H1 (cell line): Measurements from ENCODE around the gene PAAF1. TPM values are rescaled to one million over a fixed set of nuclear protein-coding genes. Genes with fewer than 3 reads are reported as not detected.

Source experiments
- CTCF ChIA-PET: fragments of 300-600 bp; sonication (Branson Sonifier 250); formaldehyde crosslinking; loops from one replicate; lab custom pipeline; 2021; ENCODE audit not compliant: partially characterized antibody; lab: Charles Lee
- POLR2A ChIA-PET: fragments of 300-600 bp; sonication (Branson Sonifier 250); formaldehyde crosslinking; loops from one replicate; lab custom pipeline; 2021; ENCODE audit warnings: inconsistent platforms; ENCODE audit not compliant: partially characterized antibody; lab: Charles Lee
- DNase-seq, 2 experiments: peaks; one replicate each; pipeline versions ENCODE4 v3.0.0 to v3.0.0-alpha.2; 2010 to 2022; ENCODE audit warnings: low spot score in 2 of 2, low read depth in 1 of 2, mixed read lengths in 1 of 2
- FAIRE-seq: peaks from 2 replicates; lab custom pipeline; 2011; peaks lifted over from hg19 to GRCh38; lab: Jason Lieb, UNC
- H2AFZ ChIP-seq: 2 replicates; pipeline ENCODE4 v1.8.1; 2012; ENCODE audit warnings: low read length, inconsistent platforms
- H2AK5ac ChIP-seq: 2 replicates; pipeline ENCODE4 v1.6.1; 2013; ENCODE audit warnings: low read depth, low read length
- H2BK120ac ChIP-seq: replicated peaks from 2 replicates; pipeline ENCODE3; 2013; ENCODE audit warnings: low read depth, low read length, inconsistent platforms
- H2BK12ac ChIP-seq: 2 replicates; pipeline ENCODE4 v1.6.1; 2013; ENCODE audit warnings: low read depth, low read length
- H2BK15ac ChIP-seq: 2 replicates; pipeline ENCODE4 v1.6.1; 2013; ENCODE audit warnings: low read length
- H2BK20ac ChIP-seq: 2 replicates; pipeline ENCODE4 v1.6.1; 2013; ENCODE audit warnings: low read length
- H2BK5ac ChIP-seq: 2 replicates; pipeline ENCODE4 v1.6.1; 2013; ENCODE audit warnings: low read depth, low read length
- H3K14ac ChIP-seq: 2 replicates; pipeline ENCODE4 v1.6.1; 2013; ENCODE audit warnings: inconsistent platforms; ENCODE audit not compliant: insufficient read length
- H3K18ac ChIP-seq: 2 replicates; pipeline ENCODE4 v1.6.1; 2013; ENCODE audit warnings: low read length; ENCODE audit errors: extremely low read depth
- H3K23ac ChIP-seq: 2 replicates; pipeline ENCODE4 v1.6.1; 2013; ENCODE audit warnings: inconsistent platforms; ENCODE audit not compliant: insufficient read length
- H3K23me2 ChIP-seq: 2 replicates; pipeline ENCODE4 v1.6.1; 2013; ENCODE audit warnings: low read depth, low read length
- H3K27ac ChIP-seq: 2 replicates; pipeline ENCODE4 v1.6.1; 2011; ENCODE audit warnings: low read depth, low read length, inconsistent platforms
- H3K27me3 ChIP-seq, 4 experiments: replicated peaks in 1 of 4; 1 replicate in 1 of 4; 2 replicates in 3 of 4; pipeline versions ENCODE4 v1.6.1 to v1.8.1; 2011 to 2013; ENCODE audit warnings: low read length in 3 of 4, mild to moderate bottlenecking in 3 of 4, inconsistent platforms in 2 of 4, mixed read lengths in 2 of 4, moderate library complexity in 1 of 4; ENCODE audit not compliant: control insufficient read depth in 3 of 4, insufficient read depth in 3 of 4; ENCODE audit errors: extremely low read depth in 1 of 4
- H3K36me3 ChIP-seq, 4 experiments: 2 replicates each; pipeline versions ENCODE4 v1.6.1 to v1.8.1; 2011 to 2013; ENCODE audit warnings: mild to moderate bottlenecking in 4 of 4, low read length in 3 of 4, moderate library complexity in 2 of 4, control low read depth in 1 of 4, inconsistent platforms in 1 of 4; ENCODE audit not compliant: insufficient read depth in 4 of 4, control insufficient read depth in 2 of 4
- H3K4ac ChIP-seq: replicated peaks from 2 replicates; pipeline ENCODE3; 2013; ENCODE audit warnings: low read length, low read depth, mixed read lengths, inconsistent platforms; ENCODE audit not compliant: insufficient read length
- H3K4me1 ChIP-seq, 4 experiments: replicated peaks in 1 of 4; 1 replicate in 1 of 4; 2 replicates in 3 of 4; pipeline versions ENCODE4 v1.6.1 to v1.8.1; 2011 to 2013; ENCODE audit warnings: low read length in 3 of 4, inconsistent platforms in 2 of 4, mixed read lengths in 1 of 4; ENCODE audit not compliant: insufficient read depth in 4 of 4, control insufficient read depth in 3 of 4
- H3K4me2 ChIP-seq, 2 experiments: 2 replicates each; pipeline versions ENCODE4 v1.6.1 to v1.8.1; 2011 to 2013; ENCODE audit warnings: low read depth in 2 of 2, low read length in 2 of 2, control low read depth in 1 of 2, inconsistent platforms in 1 of 2, mild to moderate bottlenecking in 1 of 2; ENCODE audit not compliant: insufficient read depth in 1 of 2
- H3K4me3 ChIP-seq, 4 experiments: fragments of 200-600, 300-600 bp in 1 of 4; sonication (generic), shearing (Covaris generic), sonication (Bioruptor Twin) in 1 of 4; 2 replicates each; pipeline versions ENCODE4 v1.5.1 to v1.8.1; 2011 to 2016; ENCODE audit warnings: low read length in 4 of 4, low read depth in 3 of 4, control low read depth in 2 of 4, inconsistent platforms in 2 of 4, mild to moderate bottlenecking in 2 of 4, mixed read lengths in 1 of 4, moderate library complexity in 1 of 4; ENCODE audit not compliant: insufficient read depth in 2 of 4; ENCODE audit errors: extremely low read depth in 1 of 4
- H3K56ac ChIP-seq: replicated peaks from 2 replicates; pipeline ENCODE3; 2013; ENCODE audit warnings: low read depth, mild to moderate bottlenecking, mixed read lengths, low read length, inconsistent platforms; ENCODE audit not compliant: insufficient read length
- H3K79me1 ChIP-seq: 2 replicates; pipeline ENCODE4 v1.6.1; 2013; ENCODE audit warnings: low read depth, low read length, control low read depth
- H3K79me2 ChIP-seq, 2 experiments: 2 replicates each; pipeline versions ENCODE4 v1.6.1 to v1.8.1; 2012 to 2013; ENCODE audit warnings: low read length in 2 of 2, mild to moderate bottlenecking in 2 of 2, inconsistent platforms in 1 of 2; ENCODE audit not compliant: insufficient read depth in 2 of 2, control insufficient read depth in 1 of 2
- H3K9ac ChIP-seq, 4 experiments: replicated peaks in 1 of 4; 1 replicate in 1 of 4; 2 replicates in 3 of 4; pipeline versions ENCODE4 v1.6.1 to v1.8.1; 2011 to 2013; ENCODE audit warnings: low read depth in 3 of 4, low read length in 3 of 4, control low read depth in 2 of 4, mild to moderate bottlenecking in 2 of 4, moderate library complexity in 2 of 4, inconsistent platforms in 1 of 4; ENCODE audit errors: extremely low read depth in 1 of 4
- H3K9me3 ChIP-seq, 2 experiments: 2 replicates each; pipeline versions ENCODE4 v1.6.1 to v1.8.1; 2012 to 2013; ENCODE audit warnings: mild to moderate bottlenecking in 2 of 2, moderate library complexity in 2 of 2, control low read depth in 1 of 2, inconsistent platforms in 1 of 2, low read depth in 1 of 2, low read length in 1 of 2, mixed read lengths in 1 of 2; ENCODE audit not compliant: insufficient read depth in 2 of 2
- H4K20me1 ChIP-seq, 2 experiments: replicated peaks in 1 of 2; 2 replicates each; pipeline versions ENCODE3 to v1.8.1; 2011 to 2013; ENCODE audit warnings: inconsistent platforms in 2 of 2, low read length in 2 of 2, mild to moderate bottlenecking in 1 of 2; ENCODE audit not compliant: insufficient read depth in 2 of 2, control insufficient read depth in 1 of 2
- H4K5ac ChIP-seq: 2 replicates; pipeline ENCODE4 v1.6.1; 2013; ENCODE audit warnings: low read length, low read depth, mixed read lengths, inconsistent platforms; ENCODE audit not compliant: insufficient read length
- H4K8ac ChIP-seq: 2 replicates; pipeline ENCODE4 v1.8.0; 2013; ENCODE audit warnings: mild to moderate bottlenecking, moderate library complexity, low read length, inconsistent platforms; ENCODE audit not compliant: insufficient read depth; ENCODE audit errors: extremely low read depth
- H4K91ac ChIP-seq: replicated peaks from 2 replicates; pipeline ENCODE3; 2013; ENCODE audit warnings: low read length, mixed read lengths, inconsistent platforms; ENCODE audit not compliant: insufficient read length
- CHD2 ChIP-seq: IDR thresholded peaks from 2 replicates; pipeline ENCODE4 v1.6.1; 2012; ENCODE audit warnings: low read length, improper control_type of control experiment
- JUN ChIP-seq: IDR thresholded peaks from 2 replicates; pipeline ENCODE4 v1.6.1; 2011; ENCODE audit warnings: low read depth, mild to moderate bottlenecking, improper control_type of control experiment, low read length
- NANOG ChIP-seq: IDR thresholded peaks from 2 replicates; pipeline ENCODE4 v1.6.1; 2011; ENCODE audit warnings: low read length, low read depth, mild to moderate bottlenecking, inconsistent platforms; ENCODE audit not compliant: insufficient read depth, poor library complexity, severe bottlenecking
- POLR2A ChIP-seq, 2 experiments: IDR thresholded peaks; 1 replicate in 1 of 2; 2 replicates in 1 of 2; pipeline ENCODE4 v1.6.1; 2011; ENCODE audit warnings: low read depth in 2 of 2, low read length in 2 of 2, mild to moderate bottlenecking in 2 of 2; ENCODE audit errors: control extremely low read depth in 1 of 2
- RBBP5 ChIP-seq: IDR thresholded peaks from 2 replicates; pipeline ENCODE4 v1.7.1; 2012; ENCODE audit warnings: low read depth, mild to moderate bottlenecking, inconsistent platforms, low read length, moderate library complexity, borderline replicate concordance
- RNF2 ChIP-seq: fragments of 200-900, 300-1000 bp; sonication (generic); IDR thresholded peaks from 2 replicates; pipeline ENCODE4 v1.7.1; 2016; ENCODE audit warnings: borderline replicate concordance, low read depth, mild to moderate bottlenecking, antibody characterized with exemption, low read length; ENCODE audit not compliant: poor library complexity, severe bottlenecking; ENCODE audit errors: missing control alignments
- SIX5 ChIP-seq: IDR thresholded peaks from 2 replicates; pipeline ENCODE4 v1.6.1; 2011; ENCODE audit warnings: mild to moderate bottlenecking, low read depth, low read length
- SRF ChIP-seq: IDR thresholded peaks from 2 replicates; pipeline ENCODE4 v1.6.1; 2011; ENCODE audit warnings: mild to moderate bottlenecking, low read depth, low read length, moderate library complexity
- TCF12 ChIP-seq: IDR thresholded peaks from 2 replicates; pipeline ENCODE4 v1.6.1; 2011; ENCODE audit warnings: low read depth, mild to moderate bottlenecking, low read length
- USF2 ChIP-seq: IDR thresholded peaks from 2 replicates; pipeline ENCODE4 v1.6.1; 2011; ENCODE audit warnings: low read length, improper control_type of control experiment
- WGBS, 2 experiments: shearing (Covaris generic) in 1 of 2; methylation state at CpG; one replicate each; pipeline versions ENCODE4 v1.1.6 to v1.1.7; 2013 to 2015; ENCODE audit warnings: low lambda C conversion rate in 2 of 2, mixed read lengths in 2 of 2, inconsistent platforms in 1 of 2, low coverage in 1 of 2, missing lambda C conversion rate in 1 of 2; ENCODE audit not compliant: insufficient replicate concordance in 2 of 2, insufficient coverage in 1 of 2, insufficient read length in 1 of 2; ENCODE audit errors: extremely low coverage in 1 of 2, missing lambda C conversion rate in 1 of 2; 5-methylcytosine and 5-hydroxymethylcytosine counted together
- polyA plus RNA-seq, 7 experiments: library from polyadenylated mRNA; depleted of rRNA in 3 of 7; stranded (reverse) in 5 of 7; unstranded in 2 of 7; fragments of >200 nt in 5 of 7; fragments of 200-250 nt in 2 of 7; gene quantifications; 1 replicate in 5 of 7; 2 replicates in 1 of 7; 4 replicates in 1 of 7; pipeline versions ENCODE4 v1.2.1 to v1.2.3, GENCODE V29; 2011 to 2013; ENCODE audit warnings: missing spikeins in 2 of 7, mixed read lengths in 2 of 7
- total RNA-seq: library from RNA; stranded (reverse); fragmentation: NEBNext Ultra II Directional; extraction: Animal tissue kit (Norgen Biotek cat#: 25700); gene quantifications from 2 replicates; pipeline ENCODE4 v1.2.1, GENCODE V29; 2021

Gene PAAF1
- total and polyA plus RNA-seq, 2 of the 8 experiments (the other 6 are each of a cell fraction or from before 2014, with no cell fraction given) = 24.4 to 28.8 TPM

- H3K27me3 ChIP-seq = no peaks in the 10 kb centered on the region
- H3K14ac ChIP-seq = no peak overlapping the region
- H3K79me1 ChIP-seq = no peaks in the 10 kb centered on the region
- H4K5ac ChIP-seq = no peak overlapping the region
- H2BK12ac ChIP-seq = no peak overlapping the region
- H3K36me3 ChIP-seq = peaks cover 0 to 22% (median 0%) of the 10 kb centered on the region in 4 experiments; a peak in 2 of 8 replicates
- H3K4me2 ChIP-seq = no peak overlapping the region
- H3K79me2 ChIP-seq = no peaks in the 10 kb centered on the region
- no peak overlapping the region for H3K18ac ChIP-seq
- POLR2A ChIA-PET = interaction anchor here (1.1 to 1.5 kb wide), 2 partner anchors 19 to 100 kb away, joined by 4 read pairs; no protein-coding TSS in a partner anchor
- no peaks in the 10 kb centered on the region for H3K23me2 ChIP-seq
- no peak overlapping the region for H2BK15ac ChIP-seq
- no peak overlapping the region for H2AK5ac ChIP-seq
- TF ChIP-seq NANOG (no peak), TCF12 (no peak), POLR2A (IDR thresholded peaks at IDR 0.05; ENCODE audit: control extremely low read depth in 1 of 2, low read depth in 2 of 2, low read length in 2 of 2) (no peak), CHD2 (no peak), USF2 (no peak), SRF (no peak), SIX5 (no peak), JUN (no peak), RBBP5 (no peak), RNF2 (no peak)
- H3K23ac ChIP-seq = no peak overlapping the region
- H3K4ac ChIP-seq = no peak overlapping the region
- no peak for DNase-seq
- no peak overlapping the region for H2BK5ac ChIP-seq
- H3K4me1 ChIP-seq = no peaks in the 10 kb centered on the region
- CTCF ChIA-PET = interaction anchor here (1.1 to 1.3 kb wide), 2 partner anchors 19 to 63 kb away, joined by 3 to 4 read pairs; no protein-coding TSS in a partner anchor
- H4K20me1 ChIP-seq = no peaks in the 10 kb centered on the region
- 91% methylated on average over 3 of the region's 3 CpGs; no CpG with 5 or more reads in 1 of the 2 experiments for WGBS, 2 experiments
- H3K56ac ChIP-seq = no peak overlapping the region
- H2AFZ ChIP-seq = no peak overlapping the region
- no peak overlapping the region for H2BK120ac ChIP-seq
- H3K9ac ChIP-seq = peak overlapping the region in 1 of 4 experiments; percentile 39; a peak in 1 of 7 replicates
- H4K91ac ChIP-seq = no peak overlapping the region
- no peak overlapping the region for H3K4me3 ChIP-seq
- no peak for FAIRE-seq
- H2BK20ac ChIP-seq = no peak overlapping the region
- H3K9me3 ChIP-seq = no peaks in the 10 kb centered on the region
- H3K27ac ChIP-seq = no peak overlapping the region
- H4K8ac ChIP-seq = no peak overlapping the region
Measured at GRCh38 chr11:73888244-73888643, 11.4 kb downstream of the PAAF1 start.
